MM.1S (cell line): ENCODE data around the gene C2orf15.

Source experiments
- DNase-seq: peaks from one replicate; pipeline ENCODE4 v3.0.0-alpha.2; 2015
- H2AFZ ChIP-seq: fragments of 300-600 bp; sonication (generic); 2 replicates; pipeline ENCODE4 v1.6.0; 2016; ENCODE audit warnings: antibody characterized with exemption, low read length
- H3F3A ChIP-seq: fragments of 300-600 bp; sonication (generic); 2 replicates; pipeline ENCODE4 v1.6.1; 2016; ENCODE audit warnings: mild to moderate bottlenecking, antibody characterized with exemption, low read length, moderate library complexity, mixed read lengths; ENCODE audit not compliant: insufficient read depth
- H3K27ac ChIP-seq: fragments of 300-600 bp; sonication (generic); 2 replicates; pipeline ENCODE4 v1.5.1; 2016; ENCODE audit warnings: mild to moderate bottlenecking, low read length
- H3K27me3 ChIP-seq: fragments of 300-600 bp; sonication (generic); replicated peaks from 2 replicates; pipeline ENCODE4 v1.6.0; 2016; ENCODE audit warnings: low read length; ENCODE audit not compliant: insufficient read depth
- H3K36me3 ChIP-seq: fragments of 300-600 bp; sonication (generic); replicated peaks from 2 replicates; pipeline ENCODE4 v1.6.1; 2016; ENCODE audit warnings: mild to moderate bottlenecking, low read length, mixed read lengths; ENCODE audit not compliant: insufficient read depth
- H3K4me1 ChIP-seq: fragments of 300-600 bp; sonication (generic); 2 replicates; pipeline ENCODE4 v1.6.1; 2016; ENCODE audit warnings: low read length, mixed read lengths
- H3K4me2 ChIP-seq: fragments of 300-600 bp; sonication (generic); 2 replicates; pipeline ENCODE4 v1.6.0; 2016; ENCODE audit warnings: low read depth, low read length
- H3K4me3 ChIP-seq: fragments of 300-600 bp; sonication (generic); 2 replicates; pipeline ENCODE4 v1.5.1; 2016; ENCODE audit warnings: low read length, mixed read lengths
- H3K79me2 ChIP-seq: fragments of 300-600 bp; sonication (generic); 2 replicates; pipeline ENCODE4 v1.6.1; 2016; ENCODE audit warnings: mixed run types, low read length, mixed read lengths
- H3K9ac ChIP-seq: fragments of 300-600 bp; sonication (generic); 2 replicates; pipeline ENCODE4 v1.6.1; 2016; ENCODE audit warnings: low read length, mixed read lengths
- H3K9me2 ChIP-seq: fragments of 300-600 bp; sonication (generic); replicated peaks from 2 replicates; pipeline ENCODE4 v1.6.1; 2016; ENCODE audit warnings: mild to moderate bottlenecking, low read length, mixed read lengths; ENCODE audit not compliant: insufficient read depth
- H3K9me3 ChIP-seq: fragments of 300-600 bp; sonication (generic); replicated peaks from 2 replicates; pipeline ENCODE4 v1.6.1; 2016; ENCODE audit warnings: mild to moderate bottlenecking, low read length, mixed read lengths; ENCODE audit not compliant: insufficient read depth
- H4K20me1 ChIP-seq: fragments of 300-600 bp; sonication (generic); 2 replicates; pipeline ENCODE4 v1.6.1; 2016; ENCODE audit warnings: mild to moderate bottlenecking, low read length, moderate library complexity, mixed read lengths; ENCODE audit not compliant: insufficient read depth
- CTCF ChIP-seq: fragments of 300-600 bp; sonication (generic); IDR thresholded peaks from 2 replicates; pipeline ENCODE4 v1.5.1; 2016; ENCODE audit warnings: antibody characterized with exemption, low read length, mixed read lengths
- EZH2 ChIP-seq: fragments of 300-600 bp; sonication (generic); optimal IDR thresholded peaks from 2 replicates; pipeline ENCODE3; 2017; ENCODE audit warnings: low read depth, mild to moderate bottlenecking, antibody characterized with exemption, low read length, mixed read lengths
- EZH2phosphoT487 ChIP-seq: fragments of 300-600 bp; sonication (generic); IDR thresholded peaks from 2 replicates; pipeline ENCODE4 v1.6.1; 2018; ENCODE audit warnings: antibody characterized with exemption, low read length

Gene C2orf15

DNA sequence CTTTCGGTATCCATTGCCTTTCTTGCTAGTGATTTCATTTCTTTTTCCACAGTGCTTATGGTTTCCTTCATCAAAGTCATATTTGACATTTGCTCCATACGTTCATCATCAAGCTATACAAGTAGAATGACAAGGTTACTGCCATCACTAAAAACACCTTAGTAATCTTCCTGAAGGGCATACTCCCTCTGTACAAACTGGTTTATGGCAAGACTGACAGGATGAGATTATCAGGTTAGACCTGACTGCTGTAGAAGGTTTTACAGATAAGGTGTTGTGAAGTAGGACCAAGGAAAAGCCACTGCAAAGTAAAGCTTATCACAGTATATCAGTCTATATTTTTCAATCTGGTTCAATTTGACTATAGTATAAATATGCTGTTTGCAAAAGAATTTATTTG, 37.5 kb upstream of the C2orf15 start:
- H3K36me3 ChIP-seq: no peaks in the 10 kb centered on the region
- TF ChIP-seq CTCF: no peak
- no peak for TF ChIP-seq EZH2
- TF ChIP-seq EZH2phosphoT487: no peak
- H3K4me3 ChIP-seq: no peak overlapping the region
- no peak for DNase-seq
- no peaks in the 10 kb centered on the region for H3K79me2 ChIP-seq
- H3K9me3 ChIP-seq: no peaks in the 10 kb centered on the region
- no peaks in the 10 kb centered on the region for H3K27me3 ChIP-seq
- no peak overlapping the region for H2AFZ ChIP-seq
- H3K27ac ChIP-seq: no peak overlapping the region
- no peaks in the 10 kb centered on the region for H3F3A ChIP-seq
- H4K20me1 ChIP-seq: no peaks in the 10 kb centered on the region
- H3K9ac ChIP-seq: no peak overlapping the region
- H3K4me1 ChIP-seq: no peaks in the 10 kb centered on the region
- no peak overlapping the region for H3K4me2 ChIP-seq
- H3K9me2 ChIP-seq: no peaks in the 10 kb centered on the region

DNA sequence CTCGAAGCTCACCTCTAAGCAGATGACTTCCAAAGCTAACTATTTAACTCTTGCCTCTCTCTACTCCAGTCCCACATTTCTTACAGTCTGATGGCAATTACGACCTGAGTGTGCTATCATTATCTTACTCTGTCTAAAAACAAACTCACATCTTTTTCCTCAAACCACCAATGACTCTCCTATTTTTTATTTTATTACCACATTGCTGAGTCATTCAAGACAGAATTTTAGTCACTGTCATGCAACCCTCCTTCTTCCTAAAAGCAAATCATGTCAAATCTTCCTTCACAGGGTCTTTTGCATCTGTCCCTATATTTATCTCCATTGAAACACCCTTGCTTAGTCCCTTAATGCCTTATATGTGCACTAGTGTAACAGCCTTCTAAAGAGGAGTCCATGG, 34.6 kb upstream of the C2orf15 start:
- Histone ChIP-seq H4K20me1 (no peaks in the 10 kb centered on the region), H3K36me3 (no peaks in the 10 kb centered on the region), H3K4me3 (no peak overlapping the region), H3F3A (no peaks in the 10 kb centered on the region), H3K9ac (no peak overlapping the region), H3K4me2 (no peak overlapping the region), H3K79me2 (no peaks in the 10 kb centered on the region), H3K9me3 (no peaks in the 10 kb centered on the region), H3K4me1 (no peaks in the 10 kb centered on the region), H3K27ac (no peak overlapping the region), H3K9me2 (no peaks in the 10 kb centered on the region), H3K27me3 (no peaks in the 10 kb centered on the region), H2AFZ (no peak overlapping the region)
- no peak for DNase-seq
- TF ChIP-seq EZH2 (no peak), EZH2phosphoT487 (no peak), CTCF (no peak)

- no peak for DNase-seq
- H3K27ac ChIP-seq: no peak overlapping the region
- no peaks in the 10 kb centered on the region for H3K9me2 ChIP-seq
- H3K4me3 ChIP-seq: no peak overlapping the region
- H2AFZ ChIP-seq: no peak overlapping the region
- no peaks in the 10 kb centered on the region for H3F3A ChIP-seq
- no peaks in the 10 kb centered on the region for H3K79me2 ChIP-seq
- H3K4me2 ChIP-seq: no peak overlapping the region
- H3K27me3 ChIP-seq: no peaks in the 10 kb centered on the region
- TF ChIP-seq CTCF: no peak
- no peak for TF ChIP-seq EZH2
- no peak for TF ChIP-seq EZH2phosphoT487
- no peaks in the 10 kb centered on the region for H3K4me1 ChIP-seq
- no peaks in the 10 kb centered on the region for H3K9me3 ChIP-seq
- H3K9ac ChIP-seq: no peak overlapping the region
- H3K36me3 ChIP-seq: no peaks in the 10 kb centered on the region
- H4K20me1 ChIP-seq: no peaks in the 10 kb centered on the region
Measured at GRCh38 chr2:99111236-99111635, 30.3 kb upstream of the C2orf15 start.
